Measurements from ENCODE around the gene ELL. TPM values are rescaled to one million over a fixed set of nuclear protein-coding genes. Genes with fewer than 3 reads are reported as not detected.

The ELL gene
- total RNA-seq, 1 donor from 2014 or later: 16.0 TPM

DNA sequence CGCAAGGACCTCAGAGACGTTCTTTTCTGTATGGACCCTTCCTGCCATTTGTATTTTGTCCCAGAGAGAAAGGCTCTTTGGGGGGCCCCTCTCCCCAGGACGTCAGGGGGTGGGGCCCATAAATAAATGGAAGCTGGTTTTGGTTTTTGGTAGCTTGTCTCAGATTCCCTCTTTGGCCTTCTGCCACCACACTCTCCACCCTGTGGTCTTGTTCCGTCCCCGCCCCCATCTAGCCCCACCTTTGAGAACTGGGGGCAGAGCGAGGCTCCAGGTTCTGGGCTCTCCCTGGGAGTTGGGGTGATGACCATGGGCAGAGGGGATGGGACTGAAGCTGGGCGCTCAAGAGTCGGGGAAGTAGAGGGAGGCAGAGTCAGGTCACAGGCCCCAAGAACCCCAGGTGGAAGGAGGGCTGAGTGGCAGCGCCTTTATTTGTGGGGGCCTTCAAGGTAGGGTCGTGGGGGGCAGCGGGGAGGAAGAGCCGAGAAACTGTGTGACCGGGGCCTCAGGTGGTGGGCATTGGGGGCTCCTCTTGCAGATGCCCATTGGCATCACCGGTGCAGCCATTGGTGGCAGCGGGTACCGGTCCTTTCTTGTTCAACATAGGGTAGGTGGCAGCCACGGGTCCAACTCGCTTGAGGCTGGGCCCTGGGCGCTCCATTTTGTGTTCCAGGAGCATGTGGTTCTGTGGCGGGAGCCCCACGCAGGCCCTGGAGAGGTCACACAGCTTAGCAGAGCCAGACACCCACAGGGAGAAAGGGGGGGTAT lies 87.3 kb downstream of the ELL start:
- Mint-ChIP-seq H3K4me1 (ENCODE audit: low read depth, unreplicated experiment) (peaks cover 15% of the 10 kb centered on the region), H3K36me3 (ENCODE audit: low read depth, unreplicated experiment) (peaks cover 3% of the 10 kb centered on the region), H3K27ac (ENCODE audit: unreplicated experiment) (peak overlapping the region; percentile 34), H3K9me3 (ENCODE audit: unreplicated experiment) (no peaks in the 10 kb centered on the region), H3K4me3 (ENCODE audit: unreplicated experiment) (peak overlapping the region; percentile 66), H3K27me3 (ENCODE audit: low read depth, unreplicated experiment) (no peaks in the 10 kb centered on the region)
- Histone ChIP-seq H2AFZ (ENCODE audit: low read depth, low read length) (no peak overlapping the region), H3K79me2 (ENCODE audit: insufficient read depth, low read length) (peaks cover 17% of the 10 kb centered on the region), H3K9ac (ENCODE audit: low read length) (peak overlapping the region; percentile 59), H3K27me3 (ENCODE audit: insufficient read depth, low read length) (no peaks in the 10 kb centered on the region), H4K20me1 (ENCODE audit: insufficient read depth, low read length) (peaks cover 18% of the 10 kb centered on the region), H3K36me3 (ENCODE audit: insufficient read depth, low read length) (no peaks in the 10 kb centered on the region), H3K4me1 (ENCODE audit: insufficient read depth, low read length) (peaks cover 39% of the 10 kb centered on the region), H3K4me3 (ENCODE audit: insufficient read depth, low read depth, low read length) (no peak overlapping the region), H3K4me2 (ENCODE audit: low read length) (peak overlapping the region; percentile 85), H3K27ac (ENCODE audit: low read depth, low read length) (no peak overlapping the region), H3K9me3 (ENCODE audit: insufficient read depth, low read depth, low read length) (no peaks in the 10 kb centered on the region)
- TF ChIP-seq CTCF (IDR thresholded peaks at IDR 0.05; ENCODE audit: insufficient read depth, low read depth, low read length): no peak
- no peak for TF ChIP-seq EZH2 (IDR thresholded peaks at IDR 0.05; ENCODE audit: insufficient read depth, low read length)
- FAIRE-seq (no peak), DNase-seq (ENCODE audit: low read depth) (no peak)

GRCh38 chr19:18433735-18434398 lies 88.0 kb downstream of the ELL start:
- H3K36me3 Mint-ChIP-seq (ENCODE audit: low read depth, unreplicated experiment): peaks cover 3% of the 10 kb centered on the region
- H3K4me1 Mint-ChIP-seq (ENCODE audit: low read depth, unreplicated experiment): peaks cover 8% of the 10 kb centered on the region
- Histone ChIP-seq H2AFZ (ENCODE audit: low read depth, low read length) (no peak overlapping the region), H3K27me3 (ENCODE audit: insufficient read depth, low read length) (no peaks in the 10 kb centered on the region), H3K9me3 (ENCODE audit: insufficient read depth, low read depth, low read length) (no peaks in the 10 kb centered on the region), H3K4me2 (ENCODE audit: low read length) (peak overlapping the region; percentile 85), H3K79me2 (ENCODE audit: insufficient read depth, low read length) (peaks cover 17% of the 10 kb centered on the region), H3K36me3 (ENCODE audit: insufficient read depth, low read length) (no peaks in the 10 kb centered on the region), H3K9ac (ENCODE audit: low read length) (peak overlapping the region; percentile 59), H3K27ac (ENCODE audit: low read depth, low read length) (no peak overlapping the region), H3K4me3 (ENCODE audit: insufficient read depth, low read depth, low read length) (no peak overlapping the region), H4K20me1 (ENCODE audit: insufficient read depth, low read length) (peaks cover 13% of the 10 kb centered on the region), H3K4me1 (ENCODE audit: insufficient read depth, low read length) (peaks cover 41% of the 10 kb centered on the region)
- H3K27me3 Mint-ChIP-seq (ENCODE audit: low read depth, unreplicated experiment): no peaks in the 10 kb centered on the region
- peak overlapping the region; percentile 66 for H3K4me3 Mint-ChIP-seq (ENCODE audit: unreplicated experiment)
- TF ChIP-seq CTCF (IDR thresholded peaks at IDR 0.05; ENCODE audit: insufficient read depth, low read depth, low read length) (no peak), EZH2 (IDR thresholded peaks at IDR 0.05; ENCODE audit: insufficient read depth, low read length) (no peak)
- DNase-seq (ENCODE audit: low read depth): no peak
- no peaks in the 10 kb centered on the region for H3K9me3 Mint-ChIP-seq (ENCODE audit: unreplicated experiment)
- H3K27ac Mint-ChIP-seq (ENCODE audit: unreplicated experiment): peak overlapping the region; percentile 34
- FAIRE-seq: no peak
